ENCODE data around the gene ZNF573.

Gene ZNF573

GRCh38 chr19:37716140-37716539, 63.2 kb downstream of the ZNF573 start:
- H3K36me3 ChIP-seq (ENCODE audit: low read length): peaks cover 4% of the 10 kb centered on the region; the same call in 1 of the 2 replicates
- no peak overlapping the region for H3K27ac ChIP-seq (ENCODE audit: low read depth, low read length)
- no peaks in the 10 kb centered on the region for H3F3A ChIP-seq (ENCODE audit: insufficient read depth)
- H3K4me3 ChIP-seq (ENCODE audit: insufficient read depth, low read length, poor library complexity, severe bottlenecking): no peak overlapping the region
- H2AFZ ChIP-seq (ENCODE audit: low read depth, low read length, severe bottlenecking): no peak overlapping the region
- no peak overlapping the region for H3K9ac ChIP-seq (ENCODE audit: low read length)
- no peaks in the 10 kb centered on the region for H3K9me3 ChIP-seq (ENCODE audit: insufficient read depth, low read length)
- no peaks in the 10 kb centered on the region for H4K20me1 ChIP-seq (ENCODE audit: low read depth, low read length)
- no peaks in the 10 kb centered on the region for H3K27me3 ChIP-seq (ENCODE audit: low read length)
- peaks cover 63% of the 10 kb centered on the region for H3K79me2 ChIP-seq (ENCODE audit: insufficient read depth, low read length)
- no peak for TF ChIP-seq EZH2phosphoT487 (conservative IDR thresholded peaks at IDR 0.05; ENCODE audit: low read length)
- no peak for TF ChIP-seq CTCF (IDR thresholded peaks at IDR 0.05; ENCODE audit: insufficient read depth, low read length, poor library complexity, severe bottlenecking)
- no peak overlapping the region for H3K4me2 ChIP-seq (ENCODE audit: low read depth, low read length, poor library complexity, severe bottlenecking)
- no peaks in the 10 kb centered on the region for H3K9me2 ChIP-seq (replicated peaks; ENCODE audit: insufficient read depth, low read length)

- no peaks in the 10 kb centered on the region for H4K20me1 ChIP-seq (ENCODE audit: low read depth, low read length)
- H3F3A ChIP-seq (ENCODE audit: insufficient read depth): no peaks in the 10 kb centered on the region
- peaks cover 2% of the 10 kb centered on the region; the same call in 1 of the 2 replicates for H3K79me2 ChIP-seq (ENCODE audit: insufficient read depth, low read length)
- H3K4me3 ChIP-seq (ENCODE audit: insufficient read depth, low read length, poor library complexity, severe bottlenecking): no peak overlapping the region
- H3K27me3 ChIP-seq (ENCODE audit: low read length): no peaks in the 10 kb centered on the region
- H3K9me2 ChIP-seq (replicated peaks; ENCODE audit: insufficient read depth, low read length): no peaks in the 10 kb centered on the region
- H2AFZ ChIP-seq (ENCODE audit: low read depth, low read length, severe bottlenecking): no peak overlapping the region
- peaks cover 36% of the 10 kb centered on the region for H3K36me3 ChIP-seq (ENCODE audit: low read length)
- no peak overlapping the region for H3K27ac ChIP-seq (ENCODE audit: low read depth, low read length)
- TF ChIP-seq EZH2phosphoT487 (conservative IDR thresholded peaks at IDR 0.05; ENCODE audit: low read length) (no peak), CTCF (IDR thresholded peaks at IDR 0.05; ENCODE audit: insufficient read depth, low read length, poor library complexity, severe bottlenecking) (no peak)
- H3K9ac ChIP-seq (ENCODE audit: low read length): no peak overlapping the region
- H3K4me2 ChIP-seq (ENCODE audit: low read depth, low read length, poor library complexity, severe bottlenecking): no peak overlapping the region
- no peaks in the 10 kb centered on the region for H3K9me3 ChIP-seq (ENCODE audit: insufficient read depth, low read length)
Measured at GRCh38 chr19:37706052-37706605, 73.3 kb downstream of the ZNF573 start.

GRCh38 chr19:37699057-37699456, 80.3 kb downstream of the ZNF573 start:
- Histone ChIP-seq H3K9me3 (ENCODE audit: insufficient read depth, low read length) (no peaks in the 10 kb centered on the region), H3K9me2 (replicated peaks; ENCODE audit: insufficient read depth, low read length) (no peaks in the 10 kb centered on the region), H3K27me3 (ENCODE audit: low read length) (no peaks in the 10 kb centered on the region), H3K79me2 (ENCODE audit: insufficient read depth, low read length) (no peaks in the 10 kb centered on the region), H3K4me3 (ENCODE audit: insufficient read depth, low read length, poor library complexity, severe bottlenecking) (no peak overlapping the region), H3K36me3 (ENCODE audit: low read length) (peaks cover 34% of the 10 kb centered on the region), H3K9ac (ENCODE audit: low read length) (no peak overlapping the region), H2AFZ (ENCODE audit: low read depth, low read length, severe bottlenecking) (no peak overlapping the region), H4K20me1 (ENCODE audit: low read depth, low read length) (no peaks in the 10 kb centered on the region), H3F3A (ENCODE audit: insufficient read depth) (peaks cover 5% of the 10 kb centered on the region; the same call in 1 of the 2 replicates), H3K4me2 (ENCODE audit: low read depth, low read length, poor library complexity, severe bottlenecking) (no peak overlapping the region), H3K27ac (ENCODE audit: low read depth, low read length) (no peak overlapping the region)
- TF ChIP-seq EZH2phosphoT487 (conservative IDR thresholded peaks at IDR 0.05; ENCODE audit: low read length) (no peak), CTCF (IDR thresholded peaks at IDR 0.05; ENCODE audit: insufficient read depth, low read length, poor library complexity, severe bottlenecking) (no peak)
